Measurements from ENCODE around the gene WIPF1.
A peak's percentile ranks its signal among the peaks of the same experiment; 100 is the strongest.

Gene WIPF1

DNA sequence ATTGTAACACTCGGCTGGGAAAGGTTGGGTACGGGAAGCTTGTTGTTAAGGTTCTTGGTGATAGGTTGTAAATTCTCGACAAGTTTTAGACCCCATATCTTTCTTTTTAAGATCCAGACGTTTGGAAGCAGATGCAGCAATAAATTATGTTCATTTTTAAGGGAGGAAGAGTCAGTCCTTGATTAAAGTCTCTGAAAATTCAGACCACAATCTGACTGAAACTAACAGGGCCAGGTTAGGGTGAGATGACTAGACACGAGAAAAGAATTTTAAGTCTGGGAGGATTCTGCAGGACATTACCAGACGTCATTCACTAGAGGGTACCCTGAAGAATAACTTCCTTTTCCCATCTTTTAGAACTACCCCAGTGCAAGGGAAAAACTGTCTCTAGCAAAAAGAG, 16.1 kb downstream of the WIPF1 start:
- TF ChIP-seq, protein P1, sequence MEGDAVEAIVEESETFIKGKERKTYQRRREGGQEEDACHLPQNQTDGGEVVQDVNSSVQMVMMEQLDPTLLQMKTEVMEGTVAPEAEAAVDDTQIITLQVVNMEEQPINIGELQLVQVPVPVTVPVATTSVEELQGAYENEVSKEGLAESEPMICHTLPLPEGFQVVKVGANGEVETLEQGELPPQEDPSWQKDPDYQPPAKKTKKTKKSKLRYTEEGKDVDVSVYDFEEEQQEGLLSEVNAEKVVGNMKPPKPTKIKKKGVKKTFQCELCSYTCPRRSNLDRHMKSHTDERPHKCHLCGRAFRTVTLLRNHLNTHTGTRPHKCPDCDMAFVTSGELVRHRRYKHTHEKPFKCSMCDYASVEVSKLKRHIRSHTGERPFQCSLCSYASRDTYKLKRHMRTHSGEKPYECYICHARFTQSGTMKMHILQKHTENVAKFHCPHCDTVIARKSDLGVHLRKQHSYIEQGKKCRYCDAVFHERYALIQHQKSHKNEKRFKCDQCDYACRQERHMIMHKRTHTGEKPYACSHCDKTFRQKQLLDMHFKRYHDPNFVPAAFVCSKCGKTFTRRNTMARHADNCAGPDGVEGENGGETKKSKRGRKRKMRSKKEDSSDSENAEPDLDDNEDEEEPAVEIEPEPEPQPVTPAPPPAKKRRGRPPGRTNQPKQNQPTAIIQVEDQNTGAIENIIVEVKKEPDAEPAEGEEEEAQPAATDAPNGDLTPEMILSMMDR (IDR thresholded peaks at IDR 0.05; ENCODE audit: low read depth, low read length, missing control alignments): no peak
- DNase-seq (ENCODE audit: extremely low read depth, low read depth): no peak
- no peak overlapping the region for H3K4me3 ChIP-seq (replicated peaks; ENCODE audit: low read depth, low read length)

DNA sequence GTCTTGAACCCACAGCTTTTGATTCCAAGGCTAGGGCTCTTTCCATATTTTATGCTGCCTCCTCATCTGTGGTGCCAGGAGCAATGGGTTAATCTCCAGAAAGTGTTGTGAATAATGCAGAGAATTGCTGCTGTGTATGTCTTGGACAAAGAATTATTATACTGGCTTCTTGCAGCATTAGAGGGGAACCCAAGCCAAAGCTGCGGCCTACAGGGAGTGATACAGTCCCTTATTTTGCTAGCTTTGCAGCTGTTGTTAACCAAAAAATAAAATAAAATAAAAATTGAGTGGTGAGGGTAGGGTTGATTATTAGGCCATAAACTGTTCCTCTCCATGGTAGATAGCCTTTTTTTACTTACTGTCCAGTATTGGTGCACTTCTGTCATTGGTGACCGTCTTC, 16.7 kb downstream of the WIPF1 start:
- no peak for DNase-seq (ENCODE audit: extremely low read depth, low read depth)
- H3K4me3 ChIP-seq (replicated peaks; ENCODE audit: low read depth, low read length): no peak overlapping the region
- TF ChIP-seq, protein P1 (IDR thresholded peaks at IDR 0.05; ENCODE audit: low read depth, low read length, missing control alignments): no peak

DNA sequence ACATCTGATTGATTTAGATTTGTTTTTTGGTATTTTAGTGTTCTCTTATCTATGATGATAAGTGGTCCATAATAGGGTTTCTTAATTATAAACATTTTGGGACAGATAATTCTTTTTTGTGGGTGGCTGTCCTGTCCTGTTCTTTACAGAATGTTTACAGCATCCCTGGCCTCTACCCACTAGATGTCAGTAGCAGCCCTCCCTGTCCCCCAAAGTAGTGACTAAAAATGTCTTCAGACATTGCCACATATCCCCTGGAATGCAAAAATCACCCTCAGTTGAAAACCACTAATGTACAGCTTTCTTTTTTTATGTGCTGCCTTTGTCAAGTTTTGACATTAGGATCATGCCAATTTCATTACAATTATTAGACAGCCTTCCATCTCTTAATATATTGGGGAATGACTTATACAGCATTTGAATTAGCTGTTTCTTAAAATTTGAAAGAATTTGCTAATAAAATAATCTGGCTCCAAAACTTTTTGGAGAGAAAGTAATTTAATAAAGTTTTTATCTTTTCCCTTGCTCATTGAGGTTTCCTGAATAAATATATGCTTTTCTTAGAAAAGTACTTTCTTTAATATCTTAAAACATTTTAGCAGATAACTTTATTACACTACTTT, 19.5 kb downstream of the WIPF1 start:
- TF ChIP-seq, protein P1 (IDR thresholded peaks at IDR 0.05; ENCODE audit: low read depth, low read length, missing control alignments): peak; percentile 73
- no peak for DNase-seq (ENCODE audit: extremely low read depth, low read depth)
- no peak overlapping the region for H3K4me3 ChIP-seq (replicated peaks; ENCODE audit: low read depth, low read length)

DNA sequence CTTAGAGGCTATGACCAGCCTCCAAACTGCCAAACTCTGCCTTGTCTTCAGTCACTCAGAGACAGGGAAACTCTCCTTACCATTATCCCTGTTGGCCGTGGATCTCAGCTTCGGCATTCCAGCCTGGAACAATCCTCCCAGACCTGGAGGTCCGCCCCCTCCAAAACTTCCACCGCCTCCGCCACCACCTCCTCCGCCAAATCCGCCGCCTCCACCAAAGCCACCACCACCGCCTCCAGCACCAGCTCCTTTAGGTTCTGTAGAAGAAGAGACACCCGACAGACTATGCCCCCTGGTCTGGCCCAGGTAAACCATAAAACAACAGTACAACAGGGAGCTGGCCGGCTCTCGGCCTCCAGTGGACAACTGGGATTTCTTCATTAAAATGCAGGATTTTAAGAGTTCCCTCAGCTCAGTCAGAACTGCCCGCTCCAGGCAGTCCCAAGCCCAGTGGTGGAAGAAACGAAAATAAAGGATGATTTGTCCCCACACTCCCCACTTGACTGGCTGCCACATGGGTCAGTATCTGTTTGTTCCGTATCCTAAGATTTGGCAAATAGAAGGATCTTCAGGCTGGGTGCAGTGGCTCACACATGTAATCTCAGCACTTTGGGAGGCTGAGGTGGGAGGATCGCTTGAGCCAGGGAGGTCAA, 22.4 kb downstream of the WIPF1 start:
- DNase-seq (ENCODE audit: extremely low read depth, low read depth): no peak
- TF ChIP-seq, protein P1 (IDR thresholded peaks at IDR 0.05; ENCODE audit: low read depth, low read length, missing control alignments): no peak
- no peak overlapping the region for H3K4me3 ChIP-seq (replicated peaks; ENCODE audit: low read depth, low read length)

DNA sequence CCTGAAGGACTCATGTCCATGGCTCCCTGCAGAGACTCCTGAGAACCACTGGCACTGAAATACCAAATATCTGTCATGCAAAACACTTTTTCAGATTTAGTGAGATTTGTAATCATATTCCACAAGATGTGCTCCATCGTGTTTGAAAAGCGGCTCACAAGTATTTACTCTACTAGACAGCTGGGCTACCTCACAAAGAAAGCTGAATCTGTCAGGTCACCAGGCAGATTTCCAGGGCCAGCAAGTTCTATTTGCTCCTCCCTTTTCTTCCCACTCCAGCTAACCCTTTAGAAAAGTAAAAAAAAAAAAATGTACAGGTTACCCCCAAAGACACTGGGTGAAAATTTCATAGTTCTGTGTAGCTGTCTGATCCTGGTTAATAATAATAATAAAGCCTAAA, 22.9 kb downstream of the WIPF1 start:
- TF ChIP-seq, protein P1 (IDR thresholded peaks at IDR 0.05; ENCODE audit: low read depth, low read length, missing control alignments): no peak
- no peak overlapping the region for H3K4me3 ChIP-seq (replicated peaks; ENCODE audit: low read depth, low read length)
- DNase-seq (ENCODE audit: extremely low read depth, low read depth): no peak

DNA sequence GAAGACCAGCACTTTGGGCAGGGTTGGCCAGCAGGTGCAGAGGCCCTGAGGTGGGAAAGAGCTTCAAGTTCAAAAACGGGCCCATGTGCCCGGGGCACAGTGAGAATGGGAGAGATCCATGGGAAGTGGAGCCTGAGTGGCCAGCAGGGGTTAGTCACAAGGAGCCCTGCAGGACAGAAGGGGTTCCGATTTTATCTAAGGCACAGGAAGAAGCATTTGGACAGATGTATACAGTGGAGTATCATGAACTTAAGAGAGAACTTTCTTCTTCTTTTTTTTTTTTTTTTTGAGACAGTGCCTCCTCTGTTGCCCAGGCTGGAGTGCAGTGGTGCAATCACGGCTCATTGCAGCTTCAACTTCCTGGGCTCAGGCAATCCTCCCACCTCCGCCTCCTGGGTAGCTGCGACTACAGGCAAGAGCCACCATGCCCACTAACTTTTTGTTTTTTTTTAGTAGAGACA, 24.0 kb downstream of the WIPF1 start:
- TF ChIP-seq, protein P1 (IDR thresholded peaks at IDR 0.05; ENCODE audit: low read depth, low read length, missing control alignments): no peak
- H3K4me3 ChIP-seq (replicated peaks; ENCODE audit: low read depth, low read length): no peak overlapping the region
- DNase-seq (ENCODE audit: extremely low read depth, low read depth): no peak
